ENCODE measurements around the gene EIF3B. TPM values are rescaled to one million over a fixed set of nuclear protein-coding genes. Genes with fewer than 3 reads are reported as not detected.

EIF3B gene
- total and polyA plus RNA-seq, 8 donors: 91.4 to 168 (median 153) TPM

GRCh38 chr7:2350055-2350454 lies 4.6 kb upstream of the EIF3B start:
- DNase-seq (no peak), ATAC-seq (no peak)
- TF ChIP-seq CTCF (IDR thresholded peaks at IDR 0.05): no peak
- Histone ChIP-seq H3K27ac (no peak overlapping the region), H3K4me3 (no peak overlapping the region), H3K9me3 (no peaks in the 10 kb centered on the region), H3K27me3 (no peaks in the 10 kb centered on the region), H3K36me3 (no peaks in the 10 kb centered on the region), H3K4me1 (peaks cover 6 to 16% of the 10 kb centered on the region in 2 donors)
- intact Hi-C loops (cut with DNase I): no loop called here

- DNase-seq (no peak), ATAC-seq (no peak)
- no peaks in the 10 kb centered on the region for H3K36me3 ChIP-seq
- no peak overlapping the region for H3K27ac ChIP-seq
- no peaks in the 10 kb centered on the region for H3K9me3 ChIP-seq
- no peak for TF ChIP-seq CTCF (IDR thresholded peaks at IDR 0.05)
- intact Hi-C loops (cut with DNase I): no loop called here
- H3K4me3 ChIP-seq: no peak overlapping the region
- peaks cover 10 to 22% of the 10 kb centered on the region in 2 donors for H3K4me1 ChIP-seq
- no peaks in the 10 kb centered on the region for H3K27me3 ChIP-seq
Measured at GRCh38 chr7:2350861-2351260, 3.8 kb upstream of the EIF3B start.

- Histone ChIP-seq H3K4me1 (peaks cover 25 to 39% of the 10 kb centered on the region in 2 donors), H3K36me3 (peaks cover 0 to 14% of the 10 kb centered on the region in 2 donors), H3K27ac (peak overlapping the region; percentile 99 to 100), H3K9me3 (no peaks in the 10 kb centered on the region), H3K27me3 (no peaks in the 10 kb centered on the region), H3K4me3 (peak overlapping the region; percentile 96 to 98)
- TF ChIP-seq CTCF (IDR thresholded peaks at IDR 0.05): no peak
- intact Hi-C loops (cut with DNase I): no loop called here
- DNase-seq: no peak
- peak; percentile 1 for ATAC-seq
Measured at GRCh38 chr7:2353113-2353935, 1.3 kb upstream of the EIF3B start.

GRCh38 chr7:2353936-2354185 lies 766 bp upstream of the EIF3B start:
- H3K27me3 ChIP-seq: no peaks in the 10 kb centered on the region
- intact Hi-C loops (cut with DNase I): no loop called here
- no peaks in the 10 kb centered on the region for H3K9me3 ChIP-seq
- DNase-seq (peak in 3 of 4 donors; percentile 90 to 97 (median 93)), ATAC-seq (peak; percentile 91)
- H3K4me3 ChIP-seq: peak overlapping the region; percentile 96 to 98
- peaks cover 0 to 19% of the 10 kb centered on the region in 2 donors for H3K36me3 ChIP-seq
- H3K27ac ChIP-seq: peak overlapping the region; percentile 99 to 100
- H3K4me1 ChIP-seq: peaks cover 28 to 45% of the 10 kb centered on the region in 2 donors
- TF ChIP-seq CTCF (IDR thresholded peaks at IDR 0.05): no peak

- H3K27me3 ChIP-seq: no peaks in the 10 kb centered on the region
- H3K27ac ChIP-seq: peak overlapping the region in 1 of 2 donors; percentile 100
- intact Hi-C loops (cut with DNase I): no loop called here
- H3K4me3 ChIP-seq: peak overlapping the region; percentile 96 to 98
- H3K36me3 ChIP-seq: peaks cover 0 to 27% of the 10 kb centered on the region in 2 donors
- peak in 1 of 4 donors; percentile 85 for DNase-seq
- peaks cover 33 to 56% of the 10 kb centered on the region in 2 donors for H3K4me1 ChIP-seq
- H3K9me3 ChIP-seq: no peaks in the 10 kb centered on the region
- no peak for ATAC-seq
- TF ChIP-seq CTCF (IDR thresholded peaks at IDR 0.05): no peak
Measured at GRCh38 chr7:2354939-2355704, 495 bp downstream of the EIF3B start.

Measured in left lung (tissue), 10 donors.